Activated CD4-positive, alpha-beta T cell treated with anti-CD3 and anti-CD28 coated beads, Interleukin-2, amount 10 ng/mL, durations not matched to agents 7 days and 5 days (primary cell): ENCODE results near the gene MNX1. TPM values are rescaled to one million over a fixed set of nuclear protein-coding genes. Genes with fewer than 3 reads are reported as not detected.

Experiments used
- CTCF ChIA-PET: fragments of 350-600 bp; sonication (Branson Sonifier 250); formaldehyde crosslinking; loops from one replicate; lab custom pipeline; 2021; ENCODE audit warnings: antibody characterized with exemption; lab: Charles Lee
- POLR2A ChIA-PET: fragments of 350-600 bp; sonication (Branson Sonifier 250); formaldehyde crosslinking; loops from one replicate; lab custom pipeline; 2021; ENCODE audit warnings: antibody characterized with exemption; lab: Charles Lee
- DNase-seq: peaks from one replicate; pipeline ENCODE4 v3.0.0-alpha.2; 2020
- H3K27ac Mint-ChIP-seq: one replicate; pipeline ENCODE4 v1.8.0; 2021; ENCODE audit warnings: mild to moderate bottlenecking, moderate library complexity, mixed read lengths
- H3K27me3 Mint-ChIP-seq: one replicate; pipeline ENCODE4 v1.8.0; 2021; ENCODE audit warnings: mixed read lengths
- H3K36me3 Mint-ChIP-seq: one replicate; pipeline ENCODE4 v1.8.0; 2021; ENCODE audit warnings: low read depth, mixed read lengths
- H3K4me1 Mint-ChIP-seq: one replicate; pipeline ENCODE4 v1.8.0; 2021; ENCODE audit warnings: mixed read lengths
- H3K4me3 Mint-ChIP-seq: one replicate; pipeline ENCODE4 v1.8.0; 2021; ENCODE audit warnings: mild to moderate bottlenecking, moderate library complexity, mixed read lengths
- H3K9me3 Mint-ChIP-seq: one replicate; pipeline ENCODE4 v1.8.0; 2021; ENCODE audit warnings: mixed read lengths
- total RNA-seq, 2 experiments: library from RNA; stranded (reverse); gene quantifications; one replicate each; pipeline ENCODE4 v1.2.3, GENCODE V29; 2021

The MNX1 gene
- total RNA-seq, 2 experiments from 2014 or later = not detected

DNA sequence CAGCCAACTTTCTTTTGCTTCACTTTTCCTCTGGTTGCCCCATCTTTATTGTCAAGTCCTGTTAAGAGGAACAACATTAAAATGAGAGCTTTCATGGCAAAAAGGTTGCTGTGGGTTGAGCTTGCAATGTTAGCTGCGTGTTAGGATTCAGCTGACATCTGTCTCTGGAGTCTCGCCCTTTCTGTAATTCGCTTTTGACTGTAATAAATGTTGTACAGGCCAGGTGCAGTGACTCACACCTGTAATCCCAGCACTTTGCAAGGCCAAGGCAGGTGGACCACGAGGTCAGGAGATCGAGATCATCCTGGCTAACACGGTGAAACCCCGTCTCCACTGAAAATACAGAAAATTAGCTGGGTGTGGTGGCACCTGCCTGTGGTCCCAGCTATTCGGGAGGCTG lies 24.1 kb downstream of the MNX1 start:
- no peak for DNase-seq
- Mint-ChIP-seq H3K27ac (no peak overlapping the region), H3K4me3 (no peak overlapping the region), H3K9me3 (no peaks in the 10 kb centered on the region), H3K36me3 (peaks cover 4% of the 10 kb centered on the region), H3K4me1 (no peaks in the 10 kb centered on the region), H3K27me3 (peaks cover 2% of the 10 kb centered on the region)
- POLR2A ChIA-PET = no interaction called here
- CTCF ChIA-PET = no interaction called here

DNA sequence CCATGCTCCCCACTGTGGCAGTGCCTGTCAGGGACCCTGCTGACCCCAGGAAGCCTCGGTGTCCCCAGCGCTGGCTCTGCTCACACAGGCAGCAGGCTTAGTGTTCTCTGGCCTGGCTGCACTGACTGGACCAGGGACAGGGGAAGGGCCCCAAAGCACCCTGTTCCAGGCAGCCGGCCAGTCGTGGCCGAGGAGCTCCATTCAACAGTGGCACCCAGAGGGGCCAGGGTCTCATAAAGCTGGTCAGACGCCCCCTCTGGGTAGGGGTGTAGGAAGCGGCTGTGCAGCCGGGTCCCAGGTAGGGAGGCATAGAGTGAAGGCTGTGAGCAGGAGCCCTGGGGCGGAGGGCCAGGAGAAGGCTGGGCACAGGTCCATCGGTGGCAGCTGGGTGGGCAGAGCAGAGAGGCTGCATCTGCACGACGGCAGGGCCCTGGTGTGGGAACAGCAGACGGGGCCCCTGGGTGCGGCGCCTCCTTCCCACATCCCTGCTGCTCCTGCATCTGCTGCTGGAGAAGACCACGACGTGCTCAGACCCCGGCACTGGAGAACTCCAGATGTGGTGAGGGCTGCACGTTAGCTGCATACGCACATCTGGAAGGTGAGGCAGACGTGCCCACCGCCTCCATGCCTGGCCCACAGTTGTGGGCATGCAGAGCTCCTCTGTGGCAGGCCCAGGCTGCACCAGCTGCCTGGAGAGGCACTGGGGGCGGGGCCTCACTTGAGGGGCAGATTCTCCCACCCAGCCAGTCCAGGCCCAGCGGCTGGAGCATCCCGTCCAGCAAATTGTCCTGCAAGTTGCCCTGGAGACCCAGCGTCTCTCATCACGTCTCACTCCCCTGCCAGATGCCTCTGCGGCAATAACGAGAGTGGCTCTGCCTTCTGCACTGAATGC lies 25.1 kb downstream of the MNX1 start:
- peaks cover 4% of the 10 kb centered on the region for H3K36me3 Mint-ChIP-seq
- ChIA-PET CTCF (interaction anchor here (0.9 kb wide), 1 partner anchor 11 kb away, joined by 3 read pairs; no protein-coding TSS in a partner anchor), POLR2A (no interaction called here)

GRCh38 chr7:156984174-156984891 lies 26.1 kb downstream of the MNX1 start:
- POLR2A ChIA-PET = no interaction called here
- no peak overlapping the region for H3K4me3 Mint-ChIP-seq
- CTCF ChIA-PET = interaction anchor here (0.9 kb wide), 1 partner anchor 10 kb away, joined by 3 read pairs; no protein-coding TSS in a partner anchor

More for the DNA sequence above, 25.1 kb downstream of the MNX1 start:
- H3K4me3 Mint-ChIP-seq = no peak overlapping the region
- H3K4me1 Mint-ChIP-seq = no peaks in the 10 kb centered on the region
- H3K9me3 Mint-ChIP-seq = no peaks in the 10 kb centered on the region
- H3K27me3 Mint-ChIP-seq = no peaks in the 10 kb centered on the region
- DNase-seq = no peak
- no peak overlapping the region for H3K27ac Mint-ChIP-seq

GRCh38 chr7:156979711-156980110 lies 30.8 kb downstream of the MNX1 start:
- Mint-ChIP-seq H3K4me3 (no peak overlapping the region), H3K36me3 (peaks cover 16% of the 10 kb centered on the region), H3K4me1 (no peaks in the 10 kb centered on the region), H3K27ac (no peak overlapping the region), H3K27me3 (no peaks in the 10 kb centered on the region), H3K9me3 (peaks cover 11% of the 10 kb centered on the region)
- ChIA-PET CTCF (no interaction called here), POLR2A (no interaction called here)
- no peak for DNase-seq

More at GRCh38 chr7:156984174-156984891, 26.1 kb downstream of the MNX1 start:
- H3K36me3 Mint-ChIP-seq = peaks cover 8% of the 10 kb centered on the region
- no peak overlapping the region for H3K27ac Mint-ChIP-seq
- no peaks in the 10 kb centered on the region for H3K27me3 Mint-ChIP-seq
- no peak for DNase-seq
- no peaks in the 10 kb centered on the region for H3K4me1 Mint-ChIP-seq
- H3K9me3 Mint-ChIP-seq = peaks cover 5% of the 10 kb centered on the region

GRCh38 chr7:156979007-156979606 lies 31.4 kb downstream of the MNX1 start:
- H3K36me3 Mint-ChIP-seq = peaks cover 16% of the 10 kb centered on the region
- no peak overlapping the region for H3K4me3 Mint-ChIP-seq
- no peak overlapping the region for H3K27ac Mint-ChIP-seq
- no peaks in the 10 kb centered on the region for H3K4me1 Mint-ChIP-seq
- no peaks in the 10 kb centered on the region for H3K27me3 Mint-ChIP-seq
- no peak for DNase-seq
- POLR2A ChIA-PET = no interaction called here
- H3K9me3 Mint-ChIP-seq = peaks cover 11% of the 10 kb centered on the region
- CTCF ChIA-PET = no interaction called here

GRCh38 chr7:156975620-156976019 lies 34.8 kb downstream of the MNX1 start:
- ChIA-PET POLR2A (no interaction called here), CTCF (no interaction called here)
- Mint-ChIP-seq H3K9me3 (peaks cover 11% of the 10 kb centered on the region), H3K36me3 (peaks cover 22% of the 10 kb centered on the region), H3K27me3 (no peaks in the 10 kb centered on the region), H3K27ac (no peak overlapping the region), H3K4me3 (no peak overlapping the region), H3K4me1 (no peaks in the 10 kb centered on the region)
- no peak for DNase-seq

DNA sequence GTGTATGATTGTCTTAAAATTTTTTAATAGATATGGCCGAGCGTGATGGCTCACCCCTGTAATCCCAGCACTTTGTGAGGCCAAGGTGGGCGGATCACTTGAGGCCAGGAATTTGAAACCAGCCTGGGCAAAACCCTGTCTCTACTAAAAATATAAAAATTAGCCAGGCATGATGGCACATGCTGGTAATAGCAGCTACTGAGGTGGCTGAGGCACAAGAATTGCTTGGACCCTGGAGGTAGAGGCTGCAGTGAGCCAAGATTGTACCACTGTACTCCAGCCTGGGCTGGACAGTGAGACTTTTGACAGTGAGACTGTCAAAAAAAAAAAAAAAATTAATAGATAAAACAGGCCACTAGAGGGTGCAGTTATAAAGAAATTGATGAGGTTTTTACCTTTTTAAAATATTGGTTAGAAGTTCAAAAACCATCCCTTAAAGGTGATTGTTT lies 40.5 kb downstream of the MNX1 start:
- peaks cover 25% of the 10 kb centered on the region for H3K36me3 Mint-ChIP-seq
- H3K27ac Mint-ChIP-seq = no peak overlapping the region

GRCh38 chr7:156968183-156968582 lies 42.3 kb downstream of the MNX1 start:
- no peaks in the 10 kb centered on the region for H3K9me3 Mint-ChIP-seq
- H3K27me3 Mint-ChIP-seq = no peaks in the 10 kb centered on the region
- DNase-seq = no peak
- POLR2A ChIA-PET = no interaction called here
- CTCF ChIA-PET = interaction anchor here (1.4 to 2.7 kb wide), 2 partner anchors 19 to 305 kb away, joined by 4 to 10 read pairs; partner anchors contain the start of gene NOM1
- no peak overlapping the region for H3K27ac Mint-ChIP-seq
- no peaks in the 10 kb centered on the region for H3K4me1 Mint-ChIP-seq
- H3K36me3 Mint-ChIP-seq = peaks cover 32% of the 10 kb centered on the region
- no peak overlapping the region for H3K4me3 Mint-ChIP-seq

More for the DNA sequence above, 40.5 kb downstream of the MNX1 start:
- Mint-ChIP-seq H3K4me1 (no peaks in the 10 kb centered on the region), H3K9me3 (no peaks in the 10 kb centered on the region), H3K27me3 (no peaks in the 10 kb centered on the region), H3K4me3 (no peak overlapping the region)
- ChIA-PET POLR2A (no interaction called here), CTCF (interaction anchor here (0.7 to 2.7 kb wide), 4 partner anchors 12 to 148 kb away, joined by 3 to 10 read pairs (median 3); partner anchors contain the start of gene NOM1)
- no peak for DNase-seq

DNA sequence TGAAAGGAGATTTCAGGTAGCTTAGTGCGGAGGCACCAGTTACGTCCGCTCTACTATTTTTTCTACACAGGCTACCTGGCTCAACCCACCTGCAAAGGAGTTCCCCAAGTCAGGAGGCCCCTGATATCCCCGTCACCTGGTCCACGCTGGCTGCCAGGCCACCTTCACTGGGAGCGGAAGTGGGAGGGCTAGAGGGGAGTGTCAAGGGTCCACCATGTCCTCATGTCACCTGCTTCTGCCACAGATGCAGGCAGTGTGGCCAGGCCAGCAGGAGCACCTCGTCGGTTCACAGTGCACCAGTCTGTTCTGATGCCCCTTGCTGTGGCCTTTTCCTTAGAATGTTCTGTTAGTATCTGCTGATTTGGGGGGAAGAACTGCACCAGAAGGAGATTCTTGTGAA lies 44.1 kb downstream of the MNX1 start:
- H3K36me3 Mint-ChIP-seq = peaks cover 38% of the 10 kb centered on the region

GRCh38 chr7:156964971-156965370 lies 45.5 kb downstream of the MNX1 start:
- no peaks in the 10 kb centered on the region for H3K27me3 Mint-ChIP-seq
- H3K4me1 Mint-ChIP-seq = no peaks in the 10 kb centered on the region
- H3K27ac Mint-ChIP-seq = no peak overlapping the region
- DNase-seq = no peak
- ChIA-PET CTCF (interaction anchor here (0.6 to 1.5 kb wide), 2 partner anchors 15 to 83 kb away, joined by 4 to 6 read pairs; partner anchors contain the start of gene NOM1), POLR2A (no interaction called here)
- H3K4me3 Mint-ChIP-seq = no peak overlapping the region
- H3K9me3 Mint-ChIP-seq = no peaks in the 10 kb centered on the region
- peaks cover 50% of the 10 kb centered on the region for H3K36me3 Mint-ChIP-seq

More for the DNA sequence above, 44.1 kb downstream of the MNX1 start:
- POLR2A ChIA-PET = no interaction called here
- Mint-ChIP-seq H3K27ac (no peak overlapping the region), H3K4me1 (no peaks in the 10 kb centered on the region), H3K4me3 (no peak overlapping the region), H3K27me3 (no peaks in the 10 kb centered on the region), H3K9me3 (no peaks in the 10 kb centered on the region)
- DNase-seq = no peak
- CTCF ChIA-PET = interaction anchor here (1.3 kb wide), 1 partner anchor 16 kb away, joined by 4 read pairs; no protein-coding TSS in a partner anchor

DNA sequence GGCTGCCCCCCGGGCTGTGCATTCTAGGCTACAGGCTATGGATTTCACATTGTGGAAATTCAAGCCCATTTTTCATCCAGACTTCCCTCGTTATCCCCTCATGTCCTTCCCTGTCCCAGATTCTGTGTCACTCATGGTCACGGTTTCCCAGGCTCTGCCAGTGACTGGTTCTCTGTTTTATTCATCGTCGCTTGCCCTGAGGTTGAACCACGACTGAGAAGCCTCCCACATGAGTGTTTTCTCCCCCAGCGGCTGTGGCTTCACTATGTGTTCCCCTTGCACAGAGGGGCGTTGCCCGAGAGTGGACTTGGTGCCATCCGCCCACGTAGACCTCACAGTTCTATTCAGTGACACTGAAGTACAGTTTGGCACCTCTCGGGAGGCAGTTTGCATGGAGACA lies 47.0 kb downstream of the MNX1 start:
- POLR2A ChIA-PET = no interaction called here
- H3K27ac Mint-ChIP-seq = no peak overlapping the region
- no peak overlapping the region for H3K4me3 Mint-ChIP-seq
- no peaks in the 10 kb centered on the region for H3K4me1 Mint-ChIP-seq
- peaks cover 55% of the 10 kb centered on the region for H3K36me3 Mint-ChIP-seq
- H3K9me3 Mint-ChIP-seq = no peaks in the 10 kb centered on the region
- CTCF ChIA-PET = interaction anchor here (1.1 kb wide), 1 partner anchor 16 kb away, joined by 3 read pairs; no protein-coding TSS in a partner anchor
- H3K27me3 Mint-ChIP-seq = no peaks in the 10 kb centered on the region
- no peak for DNase-seq

- CTCF ChIA-PET = interaction anchor here (1.1 kb wide), 1 partner anchor 16 kb away, joined by 3 read pairs; no protein-coding TSS in a partner anchor
- Mint-ChIP-seq H3K4me1 (no peaks in the 10 kb centered on the region), H3K27me3 (no peaks in the 10 kb centered on the region), H3K27ac (no peak overlapping the region), H3K36me3 (peaks cover 58% of the 10 kb centered on the region), H3K4me3 (no peak overlapping the region), H3K9me3 (no peaks in the 10 kb centered on the region)
- POLR2A ChIA-PET = no interaction called here
- no peak for DNase-seq
Observed at GRCh38 chr7:156962897-156963296, 47.6 kb downstream of the MNX1 start.
